Measurements from ENCODE around the gene SPARCL1.

SPARCL1 gene

DNA sequence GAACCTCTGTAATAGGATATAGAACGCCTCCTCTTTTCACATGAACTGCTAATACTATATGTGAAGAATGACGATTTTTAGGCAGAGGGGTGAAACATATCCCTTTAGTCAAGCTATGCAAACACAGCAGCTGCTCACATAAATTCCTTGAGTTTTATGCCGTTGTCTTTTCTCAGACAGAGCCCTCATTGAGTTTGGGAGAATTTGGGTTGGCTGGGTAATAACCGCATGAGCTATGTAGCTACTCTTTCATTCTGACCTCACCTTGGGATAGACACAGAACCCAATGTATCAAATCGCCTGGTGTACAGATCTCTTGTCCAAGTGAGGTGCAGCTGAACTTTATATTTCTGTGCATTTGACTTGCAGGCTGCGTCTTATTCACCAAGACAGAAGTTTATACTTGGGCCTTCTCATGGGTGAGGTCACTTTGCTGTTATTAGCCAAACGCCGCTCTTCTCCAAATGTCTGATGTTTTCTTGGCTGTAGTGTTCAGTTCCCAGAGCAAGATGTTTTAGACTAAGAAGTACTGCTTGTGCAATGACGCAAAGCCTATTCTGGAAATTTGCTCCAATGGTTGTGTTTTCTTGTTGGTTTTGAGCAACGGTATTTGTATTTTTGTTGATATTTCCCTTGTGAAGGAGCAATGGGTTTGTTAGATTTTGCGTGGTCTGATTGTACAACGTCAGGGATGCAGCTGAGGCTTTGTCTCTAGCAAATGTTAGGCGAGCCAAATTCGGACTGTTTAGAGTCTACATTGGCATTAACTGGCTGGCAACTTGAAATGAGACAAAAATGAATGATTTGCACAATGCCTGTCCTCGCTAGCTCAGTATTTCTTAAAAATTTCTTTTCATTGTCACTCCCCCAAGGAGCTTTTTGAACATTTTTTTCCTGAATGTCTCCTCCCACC lies 11.2 kb upstream of the SPARCL1 start:
- DNase-seq (ENCODE audit: low spot score), result no peak

DNA sequence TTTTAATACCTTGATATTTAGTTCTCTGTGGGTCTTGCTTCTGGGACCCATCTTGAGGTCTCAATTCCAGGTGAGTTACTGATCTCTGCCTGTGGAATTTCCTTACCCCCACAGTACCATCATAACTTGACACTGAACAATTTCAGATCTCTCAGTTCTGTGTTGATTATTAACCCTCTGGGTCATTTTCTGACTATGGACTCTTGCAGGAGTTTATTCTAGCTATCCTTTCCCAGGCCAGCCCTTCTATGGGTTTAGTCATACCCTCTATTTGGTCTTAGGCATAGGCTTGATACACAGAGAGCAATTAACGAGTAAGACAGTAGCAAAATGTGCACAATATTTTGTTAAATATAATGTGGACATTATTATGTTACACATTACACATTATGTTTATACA lies 3.7 kb upstream of the SPARCL1 start:
- peak; percentile 81 for DNase-seq (ENCODE audit: low spot score)

- no peak for DNase-seq (ENCODE audit: low spot score)
These were observed 2.9 kb upstream of the SPARCL1 start for GRCh38 chr4:87532109-87532508.

- DNase-seq (ENCODE audit: low spot score), result no peak
These were observed 2.4 kb upstream of the SPARCL1 start for GRCh38 chr4:87531621-87532020.

DNA sequence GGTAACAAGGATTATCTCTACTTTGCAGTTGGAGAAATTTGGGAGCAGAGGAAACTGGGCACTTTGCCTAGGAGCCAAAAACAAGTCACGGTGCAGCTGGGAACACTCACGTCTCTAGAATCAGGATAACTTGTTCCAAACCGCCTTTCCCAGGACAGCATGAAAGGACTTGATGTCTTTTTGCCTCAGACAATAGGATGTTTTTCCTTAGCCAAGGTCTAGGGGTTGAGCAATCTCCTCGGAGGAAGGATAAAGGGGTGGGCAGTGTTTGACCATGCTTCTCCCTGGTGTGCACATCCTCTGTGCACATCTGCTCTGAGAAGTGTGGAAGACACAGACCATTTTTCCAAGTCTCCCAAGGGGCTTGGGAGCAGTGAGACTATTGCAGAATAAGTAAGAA lies 1.7 kb upstream of the SPARCL1 start:
- DNase-seq (ENCODE audit: low spot score), result no peak

DNA sequence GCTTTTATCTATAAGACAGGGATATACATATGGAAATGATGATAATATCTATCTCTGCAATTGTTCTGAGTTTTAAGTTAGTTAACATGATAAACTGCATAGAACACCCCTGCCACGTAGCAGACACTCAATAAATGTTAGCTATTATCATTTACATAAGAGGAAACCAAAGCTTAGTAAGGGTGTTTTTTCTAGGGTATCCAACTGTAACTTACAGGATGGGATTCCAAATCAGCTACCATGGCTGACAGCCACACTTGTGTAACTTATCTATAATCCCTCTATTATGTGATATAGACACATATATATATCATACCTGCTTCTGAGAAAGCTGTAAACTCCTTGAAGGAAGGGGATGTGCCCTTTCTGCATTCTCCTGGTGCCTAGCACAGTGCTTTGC lies 1.1 kb upstream of the SPARCL1 start:
- no peak for DNase-seq (ENCODE audit: low spot score)

- no peak for DNase-seq (ENCODE audit: low spot score)
These were observed 1.6 kb downstream of the SPARCL1 start for GRCh38 chr4:87527431-87528220.

- DNase-seq (ENCODE audit: low spot score), result no peak
These were observed 3.4 kb downstream of the SPARCL1 start for GRCh38 chr4:87525636-87526295.

DNA sequence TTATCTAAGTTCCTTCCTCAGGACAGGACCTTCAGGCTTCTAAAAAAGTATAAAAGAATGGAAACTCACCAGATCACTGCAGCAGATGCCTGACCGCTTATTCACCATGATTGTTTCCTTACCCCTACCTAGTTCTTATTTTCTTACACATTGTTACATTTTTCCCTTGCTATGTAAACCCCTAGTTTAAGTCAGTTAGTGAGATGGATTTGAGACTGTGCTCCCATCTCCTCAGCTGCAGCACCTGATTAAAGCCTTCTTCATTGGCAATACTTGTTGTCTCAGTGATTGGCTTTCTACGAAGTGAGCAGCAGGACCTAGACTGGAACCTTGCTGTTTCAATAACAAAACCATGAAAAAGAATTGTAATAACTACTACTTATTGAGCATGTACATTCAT lies 4.7 kb downstream of the SPARCL1 start:
- DNase-seq (ENCODE audit: low spot score), result no peak

DNA sequence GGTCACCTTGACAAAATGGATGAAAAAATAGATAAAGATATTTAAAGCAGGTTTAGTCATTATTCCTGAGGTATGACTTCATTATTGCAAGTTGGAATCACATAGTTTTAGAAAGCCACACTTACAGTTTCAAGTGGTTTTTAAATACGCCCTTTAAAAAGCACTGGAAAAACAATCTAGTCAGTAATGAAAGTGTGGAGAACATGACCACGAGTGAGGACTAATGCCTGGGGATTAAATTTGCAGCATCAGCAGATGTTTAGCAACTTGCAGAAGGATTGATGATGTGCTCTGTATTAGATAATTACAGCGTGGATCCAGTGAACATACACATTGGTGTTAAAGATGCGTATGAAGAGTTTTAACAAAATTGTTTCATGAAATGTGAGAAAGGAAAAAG lies 5.9 kb downstream of the SPARCL1 start:
- DNase-seq (ENCODE audit: low spot score), result no peak

GRCh38 chr4:87521757-87522374 lies 7.3 kb downstream of the SPARCL1 start:
- DNase-seq (ENCODE audit: low spot score), result no peak

DNA sequence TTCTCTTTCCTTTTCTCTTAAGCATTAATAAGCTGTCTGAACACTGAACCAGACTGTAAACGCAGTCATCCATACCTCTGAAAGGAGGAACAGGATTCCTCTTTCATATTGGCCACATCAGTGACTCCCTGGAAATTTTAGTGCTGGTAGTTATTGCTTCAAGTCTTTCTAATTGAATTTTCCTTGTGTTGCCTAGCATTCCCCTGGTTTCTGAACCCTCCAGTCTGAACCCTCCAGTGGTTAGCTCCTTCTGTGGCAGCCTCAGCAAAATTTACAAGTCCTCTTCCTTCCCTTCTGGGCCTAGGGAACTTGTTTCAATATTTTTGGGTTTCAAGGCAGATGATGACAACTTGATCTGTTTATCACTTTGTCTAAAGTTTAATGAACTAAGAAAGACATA lies 7.9 kb downstream of the SPARCL1 start:
- DNase-seq (ENCODE audit: low spot score), result no peak

GRCh38 chr4:87517621-87518020 lies 11.6 kb downstream of the SPARCL1 start:
- DNase-seq (ENCODE audit: low spot score), result no peak

- no peak for DNase-seq (ENCODE audit: low spot score)
These were observed 12.5 kb downstream of the SPARCL1 start for GRCh38 chr4:87516683-87517082.

DNA sequence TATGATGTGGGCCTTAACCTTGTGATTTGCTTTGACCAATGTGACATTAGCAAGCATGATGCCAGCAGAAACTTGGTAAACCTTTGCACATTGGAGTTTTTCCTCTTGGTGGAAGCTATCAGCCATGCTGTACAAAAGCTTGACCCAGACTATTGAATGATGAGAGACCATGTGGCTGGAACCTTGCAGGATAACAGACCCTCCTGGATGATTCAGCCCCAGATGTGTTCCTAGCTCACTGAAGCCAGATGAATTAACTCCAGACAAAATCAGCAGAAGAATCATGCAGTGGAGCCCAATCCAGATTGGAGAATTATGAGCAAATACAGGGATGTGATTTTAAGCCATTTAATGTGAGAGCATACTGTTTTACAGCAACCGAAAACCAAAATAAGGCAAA lies 16.8 kb downstream of the SPARCL1 start:
- no peak for DNase-seq (ENCODE audit: low spot score)

GRCh38 chr4:87511500-87511899 lies 17.7 kb downstream of the SPARCL1 start:
- DNase-seq (ENCODE audit: low spot score), result no peak

DNA sequence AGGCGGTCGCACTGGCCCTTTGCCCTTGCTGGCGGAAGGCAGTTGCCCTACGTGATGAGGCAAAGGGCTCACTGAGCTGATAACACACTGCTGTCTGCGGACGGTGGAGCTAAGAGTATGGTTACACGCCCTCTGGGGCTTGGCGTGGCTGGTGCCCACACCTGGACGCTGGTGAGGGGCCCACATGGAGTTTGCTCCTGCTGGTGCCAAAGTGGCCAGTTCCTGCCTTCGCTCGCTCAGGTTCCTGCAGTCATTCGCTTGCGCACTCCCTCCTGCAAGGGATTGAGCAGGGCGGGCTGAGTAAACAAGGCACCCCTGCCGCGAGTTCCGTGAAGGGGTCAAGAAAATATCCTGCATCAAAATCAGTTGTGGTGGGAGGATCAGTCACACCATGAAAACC lies 18.4 kb downstream of the SPARCL1 start:
- DNase-seq (ENCODE audit: low spot score), result no peak

- DNase-seq (ENCODE audit: low spot score), result peak; percentile 72
These were observed 22.0 kb downstream of the SPARCL1 start for GRCh38 chr4:87506974-87507701.

DNA sequence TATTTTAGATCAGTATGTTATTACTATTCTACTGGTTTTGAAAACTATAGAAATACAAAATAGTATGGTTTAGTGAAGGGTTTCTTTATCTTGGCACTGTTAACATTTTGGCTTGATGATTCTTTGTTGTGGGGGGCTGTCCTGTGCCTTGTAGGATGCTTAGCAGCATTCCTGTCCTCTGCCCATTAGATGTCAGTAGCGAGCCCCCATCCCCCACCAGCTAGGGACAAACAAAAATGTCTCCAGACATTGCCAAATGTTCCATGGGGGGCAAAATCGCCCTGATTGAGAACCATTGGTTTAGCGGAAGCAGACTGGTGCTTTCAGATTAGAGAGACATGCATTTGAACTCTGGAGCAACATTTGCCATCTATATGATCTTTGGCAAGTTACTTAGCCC lies 23.3 kb downstream of the SPARCL1 start:
- no peak for DNase-seq (ENCODE audit: low spot score)

GRCh38 chr4:87502580-87503238 lies 26.5 kb downstream of the SPARCL1 start:
- DNase-seq (ENCODE audit: low spot score), result peak; percentile 38

GRCh38 chr4:87500092-87500462 lies 29.1 kb downstream of the SPARCL1 start:
- no peak for DNase-seq (ENCODE audit: low spot score)
